HG03039 (cell line): ENCODE data around the gene U2AF1L4.
"Not testable (repeated sequence)": the region's sequence is repeated elsewhere in the genome, so short reads cannot be mapped to it uniquely, and the experiment has no call there.

Source experiments
- ATAC-seq: cut with Tn5 transposase; IDR thresholded peaks from one replicate; pipeline ENCODE4 v1.9.1; 2021; ENCODE audit warnings: mild to moderate bottlenecking, moderate library complexity; ENCODE audit not compliant: unreplicated experiment

Gene U2AF1L4

DNA sequence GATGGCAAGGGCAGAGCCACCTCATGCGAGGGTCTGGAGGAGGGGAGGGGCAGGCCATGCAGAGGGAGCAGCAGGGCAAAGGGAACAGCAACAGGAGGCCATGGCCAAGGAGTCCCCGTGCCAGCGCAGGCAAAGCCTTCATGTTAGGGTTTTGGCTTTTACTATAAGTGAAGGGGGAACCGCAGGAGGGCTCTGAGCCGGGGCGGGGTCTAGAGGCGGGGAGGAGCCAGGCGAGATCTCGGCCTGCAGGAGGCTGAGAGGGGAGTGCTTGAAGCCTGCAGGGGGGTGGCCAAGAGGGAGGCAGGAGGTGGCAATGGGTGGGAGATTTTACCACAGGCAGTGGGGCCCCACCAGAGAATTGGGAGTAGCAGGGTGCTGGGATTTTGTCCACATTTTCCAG lies 36.4 kb upstream of the U2AF1L4 start:
- ATAC-seq: no peak

- no peak for ATAC-seq
These were observed 35.5 kb upstream of the U2AF1L4 start for GRCh38 chr19:35780717-35781116.

- ATAC-seq: no peak
These were observed 34.8 kb upstream of the U2AF1L4 start for GRCh38 chr19:35780058-35780457.

- ATAC-seq: no peak
These were observed 33.8 kb upstream of the U2AF1L4 start for GRCh38 chr19:35779033-35779432.

GRCh38 chr19:35777961-35778360 lies 32.7 kb upstream of the U2AF1L4 start:
- no peak for ATAC-seq

DNA sequence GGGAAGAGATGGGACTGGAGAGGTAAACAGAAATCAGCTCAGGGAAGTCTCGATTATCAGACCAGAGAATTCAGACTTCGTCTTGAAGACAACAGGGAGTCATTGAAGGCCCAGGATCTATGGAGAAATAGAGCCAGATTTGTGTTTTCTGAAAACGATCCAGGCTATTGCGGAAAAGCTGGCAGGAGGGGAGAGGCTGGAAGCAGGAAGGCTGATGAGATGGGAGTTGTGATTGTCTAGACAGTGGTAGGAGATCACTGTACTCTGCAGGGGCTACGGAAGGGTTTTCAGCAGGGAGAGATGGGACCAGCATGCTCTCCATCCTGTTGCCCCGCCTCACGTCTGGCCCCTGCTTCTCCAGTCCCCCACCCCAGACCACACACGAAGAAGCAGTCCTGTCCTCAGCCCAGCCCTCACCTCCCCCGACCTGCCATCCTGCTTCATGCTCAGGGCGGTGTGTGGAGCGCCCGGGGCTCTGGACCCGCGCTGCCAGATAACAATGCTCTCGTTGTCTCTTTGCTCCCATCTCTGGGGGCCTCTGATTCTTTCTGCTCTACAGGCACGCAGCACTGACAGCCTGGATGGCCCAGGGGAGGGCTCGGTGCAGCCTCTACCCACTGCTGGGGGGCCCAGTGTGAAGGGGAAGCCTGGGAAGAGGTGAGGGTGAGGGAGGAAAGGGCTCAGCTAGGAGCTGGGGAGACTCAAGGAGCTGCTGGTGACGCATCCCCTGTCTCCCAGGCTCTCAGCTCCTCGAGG lies 32.0 kb upstream of the U2AF1L4 start:
- ATAC-seq: no peak

GRCh38 chr19:35776102-35776788 lies 31.0 kb upstream of the U2AF1L4 start:
- no peak for ATAC-seq

GRCh38 chr19:35775298-35776101 lies 30.3 kb upstream of the U2AF1L4 start, which contains the start of gene ARHGAP33:
Gene ARHGAP33, plus strand, starts transcription at chr19:35775564. Its CDS starts 95 bp downstream, at chr19:35775659.
- peak; percentile 87 for ATAC-seq

GRCh38 chr19:35775046-35775297 lies 29.8 kb upstream of the U2AF1L4 start:
- no peak for ATAC-seq

- ATAC-seq: no peak
These were observed 29.2 kb upstream of the U2AF1L4 start for GRCh38 chr19:35774274-35775045.

GRCh38 chr19:35773020-35773806 lies 28.0 kb upstream of the U2AF1L4 start:
- ATAC-seq: no peak

DNA sequence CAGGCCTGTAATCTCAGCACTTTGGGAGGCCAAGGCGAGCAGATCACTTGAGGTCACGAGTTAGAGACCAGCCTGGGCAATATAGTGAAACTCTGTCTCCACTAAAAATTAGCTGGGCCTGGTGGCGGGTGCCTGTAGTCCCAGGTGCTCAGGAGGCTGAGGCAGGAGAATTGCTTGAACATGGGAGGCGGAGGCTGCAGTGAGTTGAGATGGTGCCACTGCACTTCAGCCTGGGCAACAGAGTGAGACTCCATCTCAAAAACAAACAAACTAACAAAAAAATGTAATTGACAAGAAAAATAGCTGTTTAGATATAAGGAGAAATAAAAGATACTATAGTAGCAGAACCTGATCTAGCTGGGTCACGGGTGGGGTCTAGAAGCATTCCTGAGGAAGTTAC lies 27.1 kb upstream of the U2AF1L4 start:
- not testable (repeated sequence) for ATAC-seq

- ATAC-seq: no peak
These were observed 22.8 kb upstream of the U2AF1L4 start for GRCh38 chr19:35768082-35768421.

DNA sequence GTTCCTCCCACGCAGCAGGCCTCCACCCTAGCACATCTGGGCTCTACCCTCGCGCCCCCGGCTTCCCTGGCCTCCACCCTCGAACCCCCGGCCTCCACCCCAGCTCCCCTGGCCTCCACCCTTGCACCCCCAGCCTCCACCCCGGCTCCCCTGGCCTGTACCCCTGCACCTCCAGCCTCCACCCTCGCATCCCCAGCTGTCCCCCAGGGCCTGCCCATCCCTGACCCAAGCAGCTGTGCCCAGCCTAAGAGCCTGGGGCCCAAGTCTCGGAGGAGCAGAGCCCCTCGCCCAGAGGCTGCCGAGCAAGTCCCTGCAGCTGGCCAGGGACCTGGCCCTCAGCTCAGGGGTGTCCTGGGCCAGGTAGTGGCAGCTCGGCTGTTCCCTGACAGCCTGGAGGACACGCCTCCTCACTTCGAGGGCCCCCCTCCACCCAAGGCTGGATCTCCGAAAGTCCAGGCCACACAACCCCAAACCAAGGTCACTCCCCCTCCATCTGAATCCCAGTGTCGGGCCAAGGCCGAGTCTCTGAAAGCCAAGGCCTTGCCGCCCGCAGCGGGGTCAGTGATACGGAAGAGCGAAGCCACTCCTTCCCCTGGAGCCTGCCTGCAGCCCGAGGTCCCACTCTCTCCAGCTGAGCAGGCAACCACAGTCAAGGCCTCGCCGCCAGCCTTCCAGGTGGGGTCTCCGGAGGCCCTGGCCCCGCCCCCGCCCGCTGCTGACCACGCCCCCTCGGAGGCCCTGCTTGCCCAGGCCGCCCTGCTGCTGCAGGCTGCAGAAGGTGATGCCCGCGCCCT lies 22.3 kb upstream of the U2AF1L4 start:
- ATAC-seq: no peak

DNA sequence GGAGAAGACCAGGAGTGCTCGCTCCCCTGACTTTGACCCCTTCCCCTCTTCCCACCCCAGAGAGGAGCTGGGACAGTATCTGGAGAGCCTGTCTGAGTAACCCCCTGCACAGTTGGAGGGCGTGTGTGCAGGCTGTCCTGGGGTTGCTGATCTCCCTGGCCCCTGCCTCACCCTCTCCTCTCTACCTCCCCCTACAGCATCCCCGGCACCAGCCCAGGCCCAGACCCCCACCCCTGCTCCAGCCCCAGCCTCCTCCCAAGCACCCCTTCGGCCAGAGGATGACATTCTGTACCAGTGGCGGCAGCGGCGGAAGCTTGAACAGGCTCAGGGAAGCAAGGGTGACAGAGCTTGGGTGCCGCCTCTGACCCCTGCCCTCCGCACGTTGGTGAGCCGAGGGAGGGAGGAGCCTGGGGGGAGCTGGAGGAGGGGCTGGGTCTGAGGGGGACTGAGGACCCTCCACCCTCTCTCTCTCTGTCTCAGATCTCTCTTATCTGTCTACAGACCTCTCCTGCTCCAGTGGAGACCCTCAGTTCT lies 21.4 kb upstream of the U2AF1L4 start:
- no peak for ATAC-seq

GRCh38 chr19:35764432-35765315 lies 19.5 kb upstream of the U2AF1L4 start:
- ATAC-seq: no peak

GRCh38 chr19:35760711-35761349 lies 15.6 kb upstream of the U2AF1L4 start:
- no peak for ATAC-seq

GRCh38 chr19:35759697-35760096 lies 14.5 kb upstream of the U2AF1L4 start:
- no peak for ATAC-seq
